Measurements from ENCODE around the gene ACER2.
A peak's percentile ranks its signal among the peaks of the same experiment; 100 is the strongest.

The ACER2 gene

GRCh38 chr9:19460243-19460642 is 51.4 kb downstream of the ACER2 start:
- DNase-seq (no peak), ATAC-seq (no peak)
- Mint-ChIP-seq H3K4me3 (no peak overlapping the region), H3K4me1 (peaks cover 25% of the 10 kb centered on the region), H3K27me3 (no peaks in the 10 kb centered on the region), H3K9me3 (no peaks in the 10 kb centered on the region), H3K27ac (no peak overlapping the region)

- Mint-ChIP-seq H3K9me3 (no peaks in the 10 kb centered on the region), H3K4me3 (no peak overlapping the region), H3K27me3 (no peaks in the 10 kb centered on the region), H3K27ac (no peak overlapping the region), H3K4me1 (peaks cover 25% of the 10 kb centered on the region)
- DNase-seq (no peak), ATAC-seq (no peak)
Observed at GRCh38 chr9:19461135-19461534, 52.3 kb downstream of the ACER2 start.

GRCh38 chr9:19464061-19464763 is 55.4 kb downstream of the ACER2 start:
- H3K27ac Mint-ChIP-seq, result peak overlapping the region in 1 of 2 donors; percentile 86
- H3K4me1 Mint-ChIP-seq, result peaks cover 9% of the 10 kb centered on the region
- H3K27me3 Mint-ChIP-seq, result no peaks in the 10 kb centered on the region
- ATAC-seq (peak; percentile 3), DNase-seq (no peak)
- no peaks in the 10 kb centered on the region for H3K9me3 Mint-ChIP-seq
- peak overlapping the region; percentile 80 to 88 for H3K4me3 Mint-ChIP-seq

- H3K9me3 Mint-ChIP-seq, result no peaks in the 10 kb centered on the region
- peak; percentile 93 for ATAC-seq
- H3K4me1 Mint-ChIP-seq, result peaks cover 9% of the 10 kb centered on the region
- peak overlapping the region in 1 of 2 donors; percentile 86 for H3K27ac Mint-ChIP-seq
- peak; percentile 75 to 81 for DNase-seq
- H3K4me3 Mint-ChIP-seq, result peak overlapping the region; percentile 80 to 88
- no peaks in the 10 kb centered on the region for H3K27me3 Mint-ChIP-seq
Observed at GRCh38 chr9:19464764-19465585, 56.2 kb downstream of the ACER2 start.

GRCh38 chr9:19465586-19466279 is 56.9 kb downstream of the ACER2 start:
- Mint-ChIP-seq H3K27ac (no peak overlapping the region), H3K9me3 (no peaks in the 10 kb centered on the region), H3K27me3 (no peaks in the 10 kb centered on the region), H3K4me1 (peaks cover 9% of the 10 kb centered on the region), H3K4me3 (no peak overlapping the region)
- no peak for ATAC-seq
- DNase-seq, result no peak

GRCh38 chr9:19466280-19466639 is 57.5 kb downstream of the ACER2 start:
- H3K4me1 Mint-ChIP-seq, result peaks cover 9% of the 10 kb centered on the region
- no peaks in the 10 kb centered on the region for H3K9me3 Mint-ChIP-seq
- no peak overlapping the region for H3K4me3 Mint-ChIP-seq

GRCh38 chr9:19469271-19469670 is 60.5 kb downstream of the ACER2 start:
- Mint-ChIP-seq H3K27me3 (peaks cover 8% of the 10 kb centered on the region), H3K4me1 (peaks cover 17% of the 10 kb centered on the region), H3K27ac (no peak overlapping the region), H3K9me3 (no peaks in the 10 kb centered on the region), H3K4me3 (no peak overlapping the region)
- DNase-seq (no peak), ATAC-seq (no peak)

More at GRCh38 chr9:19466280-19466639, 57.5 kb downstream of the ACER2 start:
- DNase-seq (no peak), ATAC-seq (no peak)
- H3K27ac Mint-ChIP-seq, result no peak overlapping the region
- no peaks in the 10 kb centered on the region for H3K27me3 Mint-ChIP-seq

- no peak overlapping the region for H3K4me3 Mint-ChIP-seq
- H3K27ac Mint-ChIP-seq, result no peak overlapping the region
Observed at GRCh38 chr9:19470567-19470966, 61.8 kb downstream of the ACER2 start.

GRCh38 chr9:19470981-19471650 is 62.3 kb downstream of the ACER2 start:
- Mint-ChIP-seq H3K27ac (no peak overlapping the region), H3K4me1 (peaks cover 12% of the 10 kb centered on the region), H3K9me3 (no peaks in the 10 kb centered on the region), H3K27me3 (peaks cover 18% of the 10 kb centered on the region), H3K4me3 (no peak overlapping the region)
- ATAC-seq, result no peak
- DNase-seq, result no peak

More at GRCh38 chr9:19470567-19470966, 61.8 kb downstream of the ACER2 start:
- H3K9me3 Mint-ChIP-seq, result no peaks in the 10 kb centered on the region
- ATAC-seq (no peak), DNase-seq (no peak)
- peaks cover 12% of the 10 kb centered on the region for H3K4me1 Mint-ChIP-seq
- peaks cover 18% of the 10 kb centered on the region for H3K27me3 Mint-ChIP-seq

GRCh38 chr9:19471737-19472648 is 63.2 kb downstream of the ACER2 start:
- DNase-seq, result peak; percentile 45 to 72

GRCh38 chr9:19473605-19474004 is 64.8 kb downstream of the ACER2 start:
- no peak for DNase-seq
- H3K4me3 Mint-ChIP-seq, result no peak overlapping the region
- no peak for ATAC-seq
- H3K27me3 Mint-ChIP-seq, result peaks cover 18% of the 10 kb centered on the region
- no peaks in the 10 kb centered on the region for H3K9me3 Mint-ChIP-seq
- H3K27ac Mint-ChIP-seq, result no peak overlapping the region
- H3K4me1 Mint-ChIP-seq, result peaks cover 12% of the 10 kb centered on the region

More at GRCh38 chr9:19471737-19472648, 63.2 kb downstream of the ACER2 start:
- Mint-ChIP-seq H3K4me1 (peaks cover 12% of the 10 kb centered on the region), H3K4me3 (peak overlapping the region; percentile 27 to 54), H3K27me3 (peaks cover 18% of the 10 kb centered on the region), H3K27ac (peak overlapping the region in 1 of 2 donors; percentile 82), H3K9me3 (no peaks in the 10 kb centered on the region)
- peak; percentile 93 for ATAC-seq

- ATAC-seq, result no peak
- DNase-seq, result no peak
- Mint-ChIP-seq H3K4me3 (no peak overlapping the region), H3K27me3 (peaks cover 11% of the 10 kb centered on the region), H3K9me3 (no peaks in the 10 kb centered on the region), H3K4me1 (no peaks in the 10 kb centered on the region), H3K27ac (no peak overlapping the region)
Observed at GRCh38 chr9:19479874-19480273, 71.1 kb downstream of the ACER2 start.

GRCh38 chr9:19480345-19480744 is 71.5 kb downstream of the ACER2 start:
- ATAC-seq, result no peak
- H3K9me3 Mint-ChIP-seq, result no peaks in the 10 kb centered on the region
- no peak overlapping the region for H3K27ac Mint-ChIP-seq
- no peaks in the 10 kb centered on the region for H3K4me1 Mint-ChIP-seq
- DNase-seq, result no peak
- no peak overlapping the region for H3K4me3 Mint-ChIP-seq
- peaks cover 7% of the 10 kb centered on the region for H3K27me3 Mint-ChIP-seq

- H3K9me3 Mint-ChIP-seq, result no peaks in the 10 kb centered on the region
- ATAC-seq (no peak), DNase-seq (no peak)
- H3K27ac Mint-ChIP-seq, result no peak overlapping the region
- H3K4me3 Mint-ChIP-seq, result no peak overlapping the region
- no peaks in the 10 kb centered on the region for H3K4me1 Mint-ChIP-seq
- H3K27me3 Mint-ChIP-seq, result peaks cover 7% of the 10 kb centered on the region
Observed at GRCh38 chr9:19481121-19481870, 72.5 kb downstream of the ACER2 start.
